SK-N-SH (cell line): ENCODE measurements around the gene PLCB1.

ENCODE experiments used
- MEF2A ChIP-seq: IDR thresholded peaks from 2 replicates; pipeline ENCODE4 v1.4.0; 2012; ENCODE audit warnings: low read depth, borderline replicate concordance
- RAD21 ChIP-seq: IDR thresholded peaks from 2 replicates; pipeline ENCODE4 v1.6.1; 2012; ENCODE audit warnings: mild to moderate bottlenecking, low read length
- RFX5 ChIP-seq: IDR thresholded peaks from 2 replicates; pipeline ENCODE4 v1.6.1; 2012; ENCODE audit warnings: mild to moderate bottlenecking, improper control_type of control experiment, low read length
- TF ChIP-seq, protein P1 (sequence below): fragments of 200-600 bp; sonication (generic); IDR thresholded peaks from 2 replicates; pipeline ENCODE4 v1.6.1; 2017; ENCODE audit warnings: antibody characterized with exemption, mild to moderate bottlenecking, moderate library complexity
- TF ChIP-seq, protein P2 (sequence below): IDR thresholded peaks from 2 replicates; pipeline ENCODE4; 2012

DNA sequence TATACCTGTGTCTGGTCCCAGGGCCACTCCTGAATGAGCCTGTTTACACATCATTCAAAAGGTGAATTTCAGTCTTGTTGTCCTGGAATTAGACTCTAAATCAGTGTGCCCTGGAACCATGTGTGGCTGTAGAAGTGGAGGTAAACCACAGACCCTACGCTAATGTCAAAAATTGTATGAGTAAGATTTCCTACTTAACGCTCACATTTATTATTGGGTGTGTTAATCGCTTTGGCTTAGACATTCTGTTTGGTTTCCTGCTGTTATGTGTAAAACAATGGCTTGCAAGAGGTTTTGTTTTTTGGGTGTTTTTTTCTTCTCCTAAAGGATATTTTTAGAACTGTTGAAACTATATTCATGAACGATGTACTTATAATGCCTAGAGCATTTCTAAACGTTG lies 19.3 kb downstream of the PLCB1 start:
- TF ChIP-seq, protein P1, sequence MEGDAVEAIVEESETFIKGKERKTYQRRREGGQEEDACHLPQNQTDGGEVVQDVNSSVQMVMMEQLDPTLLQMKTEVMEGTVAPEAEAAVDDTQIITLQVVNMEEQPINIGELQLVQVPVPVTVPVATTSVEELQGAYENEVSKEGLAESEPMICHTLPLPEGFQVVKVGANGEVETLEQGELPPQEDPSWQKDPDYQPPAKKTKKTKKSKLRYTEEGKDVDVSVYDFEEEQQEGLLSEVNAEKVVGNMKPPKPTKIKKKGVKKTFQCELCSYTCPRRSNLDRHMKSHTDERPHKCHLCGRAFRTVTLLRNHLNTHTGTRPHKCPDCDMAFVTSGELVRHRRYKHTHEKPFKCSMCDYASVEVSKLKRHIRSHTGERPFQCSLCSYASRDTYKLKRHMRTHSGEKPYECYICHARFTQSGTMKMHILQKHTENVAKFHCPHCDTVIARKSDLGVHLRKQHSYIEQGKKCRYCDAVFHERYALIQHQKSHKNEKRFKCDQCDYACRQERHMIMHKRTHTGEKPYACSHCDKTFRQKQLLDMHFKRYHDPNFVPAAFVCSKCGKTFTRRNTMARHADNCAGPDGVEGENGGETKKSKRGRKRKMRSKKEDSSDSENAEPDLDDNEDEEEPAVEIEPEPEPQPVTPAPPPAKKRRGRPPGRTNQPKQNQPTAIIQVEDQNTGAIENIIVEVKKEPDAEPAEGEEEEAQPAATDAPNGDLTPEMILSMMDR = no peak
- TF ChIP-seq, protein P2, sequence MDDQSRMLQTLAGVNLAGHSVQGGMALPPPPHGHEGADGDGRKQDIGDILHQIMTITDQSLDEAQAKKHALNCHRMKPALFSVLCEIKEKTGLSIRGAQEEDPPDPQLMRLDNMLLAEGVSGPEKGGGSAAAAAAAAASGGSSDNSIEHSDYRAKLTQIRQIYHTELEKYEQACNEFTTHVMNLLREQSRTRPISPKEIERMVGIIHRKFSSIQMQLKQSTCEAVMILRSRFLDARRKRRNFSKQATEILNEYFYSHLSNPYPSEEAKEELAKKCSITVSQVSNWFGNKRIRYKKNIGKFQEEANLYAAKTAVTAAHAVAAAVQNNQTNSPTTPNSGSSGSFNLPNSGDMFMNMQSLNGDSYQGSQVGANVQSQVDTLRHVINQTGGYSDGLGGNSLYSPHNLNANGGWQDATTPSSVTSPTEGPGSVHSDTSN = peak; percentile 28
- TF ChIP-seq MEF2A = no peak
- TF ChIP-seq RAD21 = no peak
- no peak for TF ChIP-seq RFX5
